HG02885 (cell line): ENCODE data around the gene ZMYM4.
"Not testable (repeated sequence)": the region's sequence is repeated elsewhere in the genome, so short reads cannot be mapped to it uniquely, and the experiment has no call there.

ENCODE experiments used
- ATAC-seq: cut with Tn5 transposase; IDR thresholded peaks from one replicate; pipeline ENCODE4 v1.9.1; 2021; ENCODE audit warnings: mild to moderate bottlenecking; ENCODE audit not compliant: unreplicated experiment, poor library complexity

Gene ZMYM4

GRCh38 chr1:35444519-35444774 lies 175.9 kb downstream of the ZMYM4 start:
- ATAC-seq = no peak

- no peak for ATAC-seq
Observed at GRCh38 chr1:35447278-35447677, 178.8 kb downstream of the ZMYM4 start.

- no peak for ATAC-seq
Observed at GRCh38 chr1:35448344-35448801, 179.9 kb downstream of the ZMYM4 start.

DNA sequence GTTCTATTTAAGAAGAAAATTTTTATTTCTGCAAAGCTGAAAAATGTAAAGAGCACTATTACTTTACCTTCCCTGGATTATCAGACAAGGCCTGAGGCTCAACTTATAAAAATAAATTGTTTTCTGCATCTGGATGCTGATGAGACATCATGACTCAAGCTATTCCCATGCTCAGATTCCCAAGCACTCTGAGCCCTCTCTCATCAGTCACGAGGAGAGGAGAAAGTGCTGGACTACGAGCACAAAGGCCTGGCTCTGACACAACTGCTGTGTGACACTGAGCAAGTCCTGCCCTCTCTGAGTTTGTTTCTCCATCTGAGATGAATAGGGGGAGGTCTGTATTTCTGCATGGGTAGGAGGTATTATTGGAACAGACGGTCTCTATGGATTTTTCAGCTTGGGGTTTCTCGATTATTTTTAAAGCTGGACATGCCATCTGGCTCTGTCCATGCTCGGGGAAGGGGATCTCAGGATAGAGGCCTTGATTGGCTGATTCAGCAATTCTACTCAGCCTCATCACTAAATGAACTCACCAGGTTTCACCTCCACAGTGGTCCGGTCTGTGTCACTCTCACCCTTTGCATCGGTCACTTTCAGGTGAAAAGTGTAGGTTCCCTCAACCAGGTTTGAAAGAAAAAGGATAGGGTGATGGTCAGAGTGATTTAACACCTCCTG lies 181.0 kb downstream of the ZMYM4 start:
- ATAC-seq = no peak

- ATAC-seq = no peak
Observed at GRCh38 chr1:35451125-35451528, 182.6 kb downstream of the ZMYM4 start.

DNA sequence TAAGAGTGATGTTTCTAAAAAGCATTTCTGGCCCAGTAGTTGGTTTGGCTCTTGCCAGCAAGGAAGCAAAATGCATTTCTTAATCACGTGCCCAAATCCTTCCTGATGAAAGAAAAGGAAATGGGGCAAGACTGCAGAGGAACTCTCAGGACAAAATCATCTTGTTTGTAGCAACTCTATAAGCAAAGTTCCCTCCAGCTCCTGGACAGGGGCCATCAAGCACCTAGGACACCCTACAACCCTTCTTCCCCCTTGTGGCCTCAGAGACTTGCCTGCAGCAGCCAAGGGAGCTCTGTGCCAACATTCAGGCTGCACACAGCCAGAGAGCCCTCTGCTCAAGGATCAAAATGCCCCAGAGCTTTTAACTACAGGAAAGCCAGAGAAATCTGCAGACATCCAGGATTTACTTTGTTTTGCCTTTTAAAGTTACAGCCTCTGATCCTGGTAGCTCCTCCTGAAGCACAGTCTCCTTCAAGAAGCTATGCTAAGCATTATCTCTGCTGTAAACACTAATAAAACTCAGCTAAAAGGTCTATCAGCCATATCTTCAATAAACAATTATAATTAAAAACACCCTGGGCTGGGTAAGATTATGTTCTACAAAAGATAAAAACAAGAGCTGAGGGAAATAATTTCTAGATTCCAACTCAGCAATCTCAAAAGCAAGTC lies 183.7 kb downstream of the ZMYM4 start:
- no peak for ATAC-seq

DNA sequence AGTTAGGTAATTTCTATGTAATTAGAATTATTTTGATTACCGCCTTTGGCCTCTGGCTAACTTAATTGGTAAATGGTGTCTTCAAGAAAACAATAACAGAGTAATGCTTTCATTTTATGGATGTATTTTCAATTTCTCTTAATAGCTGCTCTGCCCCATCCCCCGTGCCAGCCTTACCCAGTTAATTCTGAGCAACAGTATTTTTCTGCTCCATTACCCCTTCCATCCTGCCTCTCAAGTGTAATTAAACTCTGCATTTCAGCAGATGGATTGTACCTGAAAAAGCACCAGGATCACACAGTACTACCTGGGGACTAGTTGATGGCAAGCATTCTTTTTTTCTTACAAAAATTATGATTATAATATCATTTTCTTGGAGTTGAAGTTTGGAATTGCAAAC lies 184.5 kb downstream of the ZMYM4 start:
- no peak for ATAC-seq

DNA sequence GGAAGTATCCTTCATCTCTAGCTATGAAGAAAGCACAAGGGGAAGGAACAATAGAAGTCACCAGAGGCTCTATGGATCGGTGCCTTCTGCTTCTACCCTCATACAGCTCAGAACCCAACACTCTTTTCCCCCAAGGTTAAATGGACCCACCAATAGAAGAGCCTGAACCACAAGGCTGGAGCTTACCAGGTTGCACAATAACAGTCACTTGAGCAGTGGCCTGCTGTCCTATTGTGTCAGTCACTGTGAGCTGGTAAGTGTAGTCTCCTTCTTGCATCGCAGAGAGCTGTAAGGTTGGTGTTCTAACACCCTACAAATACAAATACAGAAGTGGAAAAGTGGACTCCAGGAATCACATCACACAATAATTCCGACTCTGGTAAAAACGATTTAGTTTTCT lies 185.7 kb downstream of the ZMYM4 start:
- no peak for ATAC-seq

GRCh38 chr1:35454616-35455015 lies 186.1 kb downstream of the ZMYM4 start:
- ATAC-seq = no peak

- no peak for ATAC-seq
Observed at GRCh38 chr1:35460796-35461195, 192.3 kb downstream of the ZMYM4 start.

DNA sequence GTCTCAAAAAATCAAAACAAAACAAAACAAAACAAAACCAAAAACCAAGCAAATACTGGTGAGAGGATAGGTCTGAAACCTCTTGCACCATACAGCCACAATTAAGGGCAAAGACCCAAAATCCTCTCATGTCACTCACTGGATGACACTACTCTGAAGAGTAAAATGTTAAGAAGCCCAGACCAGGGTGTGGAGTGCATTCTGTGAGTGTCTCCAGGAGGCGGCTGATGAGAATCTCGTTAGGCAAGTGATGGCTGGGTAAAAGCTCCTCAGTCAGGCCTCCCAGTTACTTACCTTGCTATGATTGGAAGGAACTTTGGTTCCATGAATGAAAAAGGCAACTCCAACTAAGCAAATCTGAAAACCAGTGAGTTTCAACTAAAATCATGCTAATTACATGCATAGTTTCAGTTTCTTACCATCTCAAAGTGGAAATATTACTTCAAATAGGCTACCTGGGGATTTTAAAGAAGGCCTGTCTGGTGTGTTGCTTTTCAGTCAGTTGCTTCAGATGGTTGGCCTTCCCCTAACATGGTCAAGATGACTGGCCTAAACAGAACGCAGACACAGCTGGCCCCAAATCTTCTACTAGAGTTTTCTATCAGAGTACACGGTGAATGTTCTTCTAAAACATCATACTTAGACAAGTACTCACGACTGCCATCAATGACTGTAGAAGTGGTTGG lies 193.6 kb downstream of the ZMYM4 start:
- no peak for ATAC-seq

GRCh38 chr1:35463232-35463631 lies 194.7 kb downstream of the ZMYM4 start:
- no peak for ATAC-seq

DNA sequence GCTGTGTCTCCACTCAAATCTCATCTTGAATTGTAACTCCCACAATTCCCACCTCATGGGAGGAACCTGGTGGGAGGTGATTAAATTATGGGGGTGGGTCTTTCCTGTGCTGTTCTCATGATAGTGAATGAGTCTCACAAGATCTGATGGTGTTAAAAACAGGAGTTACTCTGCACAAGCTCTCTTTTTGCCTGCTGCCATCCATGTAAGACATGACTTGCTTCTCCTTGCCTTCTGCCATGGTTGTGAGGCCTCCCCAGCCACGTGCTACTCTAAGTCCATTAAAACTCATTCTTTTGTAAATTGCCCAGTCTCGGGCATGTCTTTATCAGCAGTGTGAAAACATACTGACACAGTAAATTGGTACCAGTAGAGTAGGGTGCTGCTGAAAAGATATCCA lies 195.2 kb downstream of the ZMYM4 start:
- ATAC-seq = not testable (repeated sequence)

DNA sequence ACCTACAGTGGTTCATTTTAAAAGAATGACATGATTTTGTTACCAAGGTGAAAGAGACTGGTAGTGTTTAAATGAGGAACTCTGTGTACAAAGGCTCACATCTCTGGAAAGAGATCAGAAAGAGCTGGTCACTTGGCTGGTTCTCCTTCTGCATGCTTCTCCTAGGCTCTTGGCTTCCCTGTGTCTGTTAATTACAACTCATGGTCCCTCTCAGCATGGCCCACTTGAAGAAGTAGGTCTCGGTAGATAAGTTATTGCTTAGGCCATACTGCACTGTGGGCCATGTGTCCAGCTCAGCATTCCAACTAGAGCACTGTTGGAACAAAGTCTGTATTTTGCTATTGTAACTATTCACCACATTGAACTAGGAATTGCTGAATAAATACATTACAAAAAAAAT lies 197.6 kb downstream of the ZMYM4 start:
- no peak for ATAC-seq

DNA sequence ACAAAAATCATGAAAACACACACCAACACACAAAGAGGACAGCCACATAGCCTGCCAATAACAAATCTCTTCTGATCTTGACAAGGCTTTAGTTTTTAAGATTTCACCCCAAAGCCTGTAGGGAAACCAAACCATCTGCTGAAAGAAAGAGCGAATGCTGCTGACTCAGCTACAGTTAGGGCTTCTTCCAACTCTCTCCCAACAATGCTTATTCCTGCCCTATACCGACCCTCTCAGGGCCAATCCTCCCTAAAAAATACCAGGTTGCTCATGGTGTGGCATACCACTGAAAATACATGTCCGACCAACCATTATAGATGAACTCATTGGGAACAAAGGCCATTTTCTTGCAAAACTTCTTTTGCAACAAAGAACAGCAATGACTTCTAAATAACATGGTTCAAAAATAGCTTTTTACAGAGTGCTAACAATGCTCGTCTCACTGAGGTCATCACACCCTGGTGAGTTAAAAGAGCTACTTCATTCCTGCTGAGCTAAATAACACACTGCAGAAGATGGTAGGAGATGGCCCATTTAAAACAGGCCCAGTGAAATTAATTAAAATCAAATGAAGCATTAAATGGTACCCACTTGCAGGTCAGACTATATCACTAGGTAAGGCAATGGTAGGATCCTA lies 202.6 kb downstream of the ZMYM4 start:
- ATAC-seq = no peak
